ENCODE results near the gene CNN1. TPM values are rescaled to one million over a fixed set of nuclear protein-coding genes. Genes with fewer than 3 reads are reported as not detected.

CNN1 gene
- total RNA-seq, 1 donor from 2014 or later: 276 TPM

Small RNA genes lying within 50 kb of the gene (microRNA-seq; reads per million reads assigned to microRNA genes)
- not detected for gene MIR7974 (ENCODE audit: borderline number of aligned reads, borderline replicate concordance)

Small RNA genes lying within 50 kb of the gene (small RNA-seq; reads per million reads assigned to genes)
- gene MIR7974 (0.43 reads per million), gene RN7SL833P (not detected)

Other genes with a start within 250 kb of the CNN1 start
- not detected for gene TSPAN16, start 242.7 kb upstream of the CNN1 start, total RNA-seq
- gene RAB3D, start 199.2 kb upstream of the CNN1 start, total RNA-seq: 33.9 TPM
- gene TMEM205, start 192.6 kb upstream of the CNN1 start, total RNA-seq: 173 TPM
- gene CCDC159, start 192.3 kb upstream of the CNN1 start, total RNA-seq: 24.1 TPM
- 16.5 TPM for gene PLPPR2, start 183.4 kb upstream of the CNN1 start, total RNA-seq
- 1.5 TPM for gene SWSAP1, start 164.2 kb upstream of the CNN1 start, total RNA-seq
- 14.5 TPM for gene EPOR, start 154.5 kb upstream of the CNN1 start, total RNA-seq
- gene RGL3, start 119.5 kb upstream of the CNN1 start, total RNA-seq: 19.6 TPM
- not detected for gene ODAD3, start 103.7 kb upstream of the CNN1 start, total RNA-seq
- 79.1 TPM for gene PRKCSH, start 103.2 kb upstream of the CNN1 start, total RNA-seq
- 1.2 TPM for gene ELAVL3, start 57.8 kb upstream of the CNN1 start, total RNA-seq
- gene ZNF653, start 33.0 kb upstream of the CNN1 start, total RNA-seq: 12.5 TPM
- gene ECSIT, start 9.7 kb upstream of the CNN1 start, total RNA-seq: 49.6 TPM
- 28.0 TPM for gene ELOF1, start 20.4 kb downstream of the CNN1 start, total RNA-seq
- gene ACP5, start 38.8 kb downstream of the CNN1 start, total RNA-seq: 6.1 TPM
- gene ZNF627, start 58.6 kb downstream of the CNN1 start, total RNA-seq: 7.1 TPM
- gene ZNF823, start 200.1 kb downstream of the CNN1 start, total RNA-seq: 14.2 TPM
- 7.1 TPM for gene ZNF441, start 228.1 kb downstream of the CNN1 start, total RNA-seq

Measured in vagina (tissue), 2 donors.